Astrocyte (in vitro differentiated cells and primary cell): ENCODE measurements around the gene TLCD2. TPM values are rescaled to one million over a fixed set of nuclear protein-coding genes. Genes with fewer than 3 reads are reported as not detected.

Experiments used
- DNase-seq: peaks from one replicate; pipeline ENCODE4 v3.0.0-alpha.2; 2010; ENCODE audit warnings: low read depth
- FAIRE-seq: peaks from 2 replicates; lab custom pipeline; 2011; peaks lifted over from hg19 to GRCh38; lab: Jason Lieb, UNC
- H2AFZ ChIP-seq: 2 replicates; pipeline ENCODE4 v1.6.0; 2012; ENCODE audit warnings: low read depth, low read length, inconsistent platforms
- H3K27ac ChIP-seq: 2 replicates; pipeline ENCODE4 v1.5.1; 2011; ENCODE audit warnings: low read depth, low read length, inconsistent platforms
- H3K27me3 ChIP-seq: 2 replicates; pipeline ENCODE4 v1.6.0; 2011; ENCODE audit warnings: low read length, inconsistent platforms; ENCODE audit not compliant: insufficient read depth
- H3K36me3 ChIP-seq: 2 replicates; pipeline ENCODE4 v1.5.1; 2011; ENCODE audit warnings: low read length, inconsistent platforms; ENCODE audit not compliant: insufficient read depth
- H3K4me1 ChIP-seq: 2 replicates; pipeline ENCODE4 v1.5.1; 2011; ENCODE audit warnings: low read length, inconsistent platforms; ENCODE audit not compliant: insufficient read depth
- H3K4me2 ChIP-seq: 2 replicates; pipeline ENCODE4 v1.6.0; 2012; ENCODE audit warnings: low read length, inconsistent platforms
- H3K4me3 ChIP-seq: 2 replicates; pipeline ENCODE4 v1.5.1; 2011; ENCODE audit warnings: low read depth, mild to moderate bottlenecking, low read length, inconsistent platforms; ENCODE audit not compliant: insufficient read depth
- H3K79me2 ChIP-seq: 2 replicates; pipeline ENCODE4 v1.6.0; 2012; ENCODE audit warnings: mild to moderate bottlenecking, low read length, inconsistent platforms; ENCODE audit not compliant: insufficient read depth
- H3K9ac ChIP-seq: 2 replicates; pipeline ENCODE4 v1.6.0; 2012; ENCODE audit warnings: mild to moderate bottlenecking, low read length, inconsistent platforms
- H3K9me3 ChIP-seq: 2 replicates; pipeline ENCODE4 v1.5.1; 2012; ENCODE audit warnings: low read depth, mild to moderate bottlenecking, low read length, inconsistent platforms; ENCODE audit not compliant: insufficient read depth
- H4K20me1 ChIP-seq: 2 replicates; pipeline ENCODE4 v1.6.0; 2012; ENCODE audit warnings: low read length, inconsistent platforms; ENCODE audit not compliant: insufficient read depth
- H3K27ac Mint-ChIP-seq: one replicate; pipeline ENCODE4 v1.8.0; 2021; ENCODE audit warnings: mild to moderate bottlenecking, mixed read lengths; ENCODE audit not compliant: unreplicated experiment
- H3K27me3 Mint-ChIP-seq: one replicate; pipeline ENCODE4 v1.8.0; 2021; ENCODE audit warnings: low read depth, mixed read lengths; ENCODE audit not compliant: unreplicated experiment
- H3K36me3 Mint-ChIP-seq: one replicate; pipeline ENCODE4 v1.8.0; 2021; ENCODE audit warnings: low read depth, mixed read lengths; ENCODE audit not compliant: unreplicated experiment
- H3K4me1 Mint-ChIP-seq: one replicate; pipeline ENCODE4 v1.8.0; 2021; ENCODE audit warnings: low read depth, mixed read lengths; ENCODE audit not compliant: unreplicated experiment
- H3K4me3 Mint-ChIP-seq: one replicate; pipeline ENCODE4 v1.8.0; 2021; ENCODE audit warnings: mild to moderate bottlenecking, moderate library complexity, mixed read lengths; ENCODE audit not compliant: unreplicated experiment
- H3K9me3 Mint-ChIP-seq: one replicate; pipeline ENCODE4 v1.8.0; 2021; ENCODE audit warnings: mild to moderate bottlenecking, mixed read lengths; ENCODE audit not compliant: unreplicated experiment
- EZH2 ChIP-seq: IDR thresholded peaks from 2 replicates; pipeline ENCODE4 v1.6.1; 2012; ENCODE audit warnings: mild to moderate bottlenecking, low read length, inconsistent platforms; ENCODE audit not compliant: insufficient read depth
- total RNA-seq: library from RNA; stranded (reverse); gene quantifications from 2 replicates; pipeline ENCODE4 v1.2.1, GENCODE V29; 2021
- TF ChIP-seq, protein P1 (sequence below): IDR thresholded peaks from 2 replicates; pipeline ENCODE4 v1.5.1; 2011; ENCODE audit warnings: low read depth, mild to moderate bottlenecking, inconsistent platforms, low read length, moderate library complexity; ENCODE audit not compliant: insufficient read depth

Gene TLCD2
- total RNA-seq, 1 donor from 2014 or later, result 6.0 TPM

DNA sequence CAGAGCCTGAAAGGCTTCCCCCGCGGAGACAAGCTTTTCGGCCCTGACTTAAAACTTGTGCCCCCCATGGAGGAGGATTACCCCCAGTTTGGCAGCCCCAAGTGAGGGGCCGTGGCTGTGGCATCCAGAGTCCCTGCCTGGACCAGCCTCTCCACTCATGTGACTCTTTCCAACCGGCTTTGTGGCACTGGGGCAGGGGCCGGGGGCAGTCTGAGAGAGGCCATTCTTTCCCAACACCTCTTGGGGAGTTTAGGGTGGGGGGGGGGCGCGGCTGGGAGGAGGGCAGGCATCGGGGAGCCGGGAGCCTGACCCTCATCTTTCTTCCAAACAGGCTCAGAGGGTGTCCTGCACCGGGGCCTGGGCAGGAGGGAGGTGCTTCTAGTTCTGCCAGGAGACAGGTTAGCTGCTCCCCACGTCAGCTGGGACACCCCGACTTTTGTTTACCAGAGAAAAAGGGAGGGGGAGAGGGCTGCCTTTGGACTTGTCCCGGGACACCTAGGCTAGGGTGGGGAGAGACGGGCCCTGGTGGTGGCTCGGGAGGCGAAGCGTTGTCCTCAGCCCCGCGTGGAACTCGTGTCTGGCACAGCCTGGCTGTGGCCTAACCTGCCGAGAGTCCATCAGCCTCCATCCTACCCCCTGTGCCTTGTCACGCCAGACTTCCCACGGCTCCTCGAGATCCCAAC lies 44.4 kb upstream of the TLCD2 start:
- Mint-ChIP-seq H3K27me3 (peaks cover 12% of the 10 kb centered on the region), H3K9me3 (no peaks in the 10 kb centered on the region), H3K27ac (no peak overlapping the region), H3K36me3 (no peaks in the 10 kb centered on the region), H3K4me1 (no peaks in the 10 kb centered on the region), H3K4me3 (no peak overlapping the region)
- Histone ChIP-seq H3K36me3 (no peaks in the 10 kb centered on the region), H3K4me1 (no peaks in the 10 kb centered on the region), H3K4me2 (no peak overlapping the region), H4K20me1 (no peaks in the 10 kb centered on the region), H3K79me2 (no peaks in the 10 kb centered on the region), H3K27me3 (peaks cover 4% of the 10 kb centered on the region), H3K27ac (no peak overlapping the region), H3K9me3 (no peaks in the 10 kb centered on the region), H3K4me3 (no peak overlapping the region), H2AFZ (no peak overlapping the region), H3K9ac (no peak overlapping the region)
- TF ChIP-seq, protein P1, sequence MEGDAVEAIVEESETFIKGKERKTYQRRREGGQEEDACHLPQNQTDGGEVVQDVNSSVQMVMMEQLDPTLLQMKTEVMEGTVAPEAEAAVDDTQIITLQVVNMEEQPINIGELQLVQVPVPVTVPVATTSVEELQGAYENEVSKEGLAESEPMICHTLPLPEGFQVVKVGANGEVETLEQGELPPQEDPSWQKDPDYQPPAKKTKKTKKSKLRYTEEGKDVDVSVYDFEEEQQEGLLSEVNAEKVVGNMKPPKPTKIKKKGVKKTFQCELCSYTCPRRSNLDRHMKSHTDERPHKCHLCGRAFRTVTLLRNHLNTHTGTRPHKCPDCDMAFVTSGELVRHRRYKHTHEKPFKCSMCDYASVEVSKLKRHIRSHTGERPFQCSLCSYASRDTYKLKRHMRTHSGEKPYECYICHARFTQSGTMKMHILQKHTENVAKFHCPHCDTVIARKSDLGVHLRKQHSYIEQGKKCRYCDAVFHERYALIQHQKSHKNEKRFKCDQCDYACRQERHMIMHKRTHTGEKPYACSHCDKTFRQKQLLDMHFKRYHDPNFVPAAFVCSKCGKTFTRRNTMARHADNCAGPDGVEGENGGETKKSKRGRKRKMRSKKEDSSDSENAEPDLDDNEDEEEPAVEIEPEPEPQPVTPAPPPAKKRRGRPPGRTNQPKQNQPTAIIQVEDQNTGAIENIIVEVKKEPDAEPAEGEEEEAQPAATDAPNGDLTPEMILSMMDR, result no peak
- TF ChIP-seq EZH2, result no peak
- no peak for FAIRE-seq
- no peak for DNase-seq

DNA sequence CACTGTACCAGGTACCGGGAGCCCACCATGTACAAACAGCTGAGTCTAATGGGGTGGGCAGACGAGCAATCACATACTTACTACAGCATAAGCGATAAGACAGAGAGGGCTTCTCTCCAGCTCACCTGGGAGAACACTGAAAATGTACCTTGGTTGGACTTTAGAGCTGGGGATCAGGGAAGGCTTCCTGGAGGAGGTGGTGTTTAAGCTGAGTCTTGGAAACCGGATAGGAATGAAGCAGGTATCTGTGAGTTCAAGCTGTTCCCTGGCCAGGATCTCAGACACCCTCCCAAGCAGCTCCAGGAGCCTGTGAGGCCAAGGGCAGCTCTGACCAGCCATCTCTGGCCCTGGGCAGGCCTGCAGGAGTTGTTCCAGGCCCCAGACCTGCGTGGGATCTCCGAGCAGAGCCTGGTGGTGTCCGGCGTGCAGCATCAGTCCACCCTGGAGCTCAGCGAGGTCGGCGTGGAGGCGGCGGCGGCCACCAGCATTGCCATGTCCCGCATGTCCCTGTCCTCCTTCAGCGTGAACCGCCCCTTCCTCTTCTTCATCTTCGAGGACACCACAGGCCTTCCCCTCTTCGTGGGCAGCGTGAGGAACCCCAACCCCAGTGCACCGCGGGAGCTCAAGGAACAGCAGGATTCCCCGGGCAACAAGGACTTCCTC lies 43.7 kb upstream of the TLCD2 start:
- Histone ChIP-seq H3K4me1 (no peaks in the 10 kb centered on the region), H3K4me2 (no peak overlapping the region), H3K79me2 (no peaks in the 10 kb centered on the region), H2AFZ (no peak overlapping the region), H3K27ac (no peak overlapping the region), H3K9me3 (no peaks in the 10 kb centered on the region), H3K27me3 (peaks cover 4% of the 10 kb centered on the region), H3K9ac (no peak overlapping the region), H3K4me3 (no peak overlapping the region), H4K20me1 (no peaks in the 10 kb centered on the region), H3K36me3 (no peaks in the 10 kb centered on the region)
- FAIRE-seq (no peak), DNase-seq (no peak)
- Mint-ChIP-seq H3K36me3 (no peaks in the 10 kb centered on the region), H3K27me3 (peaks cover 12% of the 10 kb centered on the region), H3K9me3 (no peaks in the 10 kb centered on the region), H3K4me1 (no peaks in the 10 kb centered on the region), H3K4me3 (no peak overlapping the region), H3K27ac (no peak overlapping the region)
- TF ChIP-seq, protein P1, result no peak
- TF ChIP-seq EZH2, result no peak
